GM18867 (cell line): ENCODE results near the gene CYP4V2.

Experiments used
- ATAC-seq: cut with Tn5 transposase; IDR thresholded peaks from one replicate; pipeline ENCODE4 v1.9.1; 2021; ENCODE audit warnings: mild to moderate bottlenecking, moderate library complexity; ENCODE audit not compliant: unreplicated experiment

CYP4V2 gene

GRCh38 chr4:186172546-186172945 lies 18.8 kb upstream of the CYP4V2 start:
- ATAC-seq, result no peak

GRCh38 chr4:186188107-186188506 lies 3.3 kb upstream of the CYP4V2 start:
- ATAC-seq, result no peak

- no peak for ATAC-seq
Observed at GRCh38 chr4:186189656-186190055, 1.7 kb upstream of the CYP4V2 start.

- ATAC-seq, result peak; percentile 36
Observed at GRCh38 chr4:186190581-186191199, 677 bp upstream of the CYP4V2 start.

GRCh38 chr4:186192066-186192612 lies 772 bp downstream of the CYP4V2 start:
- peak; percentile 15 for ATAC-seq

GRCh38 chr4:186193851-186194250 lies 2.5 kb downstream of the CYP4V2 start:
- no peak for ATAC-seq

GRCh38 chr4:186196063-186196462 lies 4.7 kb downstream of the CYP4V2 start:
- ATAC-seq, result no peak

- ATAC-seq, result no peak
Observed at GRCh38 chr4:186200516-186200915, 9.1 kb downstream of the CYP4V2 start.

GRCh38 chr4:186201010-186201409 lies 9.6 kb downstream of the CYP4V2 start:
- no peak for ATAC-seq

- ATAC-seq, result peak; percentile 99
Observed at GRCh38 chr4:186201535-186202230, 10.3 kb downstream of the CYP4V2 start.

GRCh38 chr4:186202490-186203140 lies 11.2 kb downstream of the CYP4V2 start:
- ATAC-seq, result no peak

- ATAC-seq, result no peak
Observed at GRCh38 chr4:186203406-186203805, 12.0 kb downstream of the CYP4V2 start.

- no peak for ATAC-seq
Observed at GRCh38 chr4:186204103-186204559, 12.8 kb downstream of the CYP4V2 start.

- no peak for ATAC-seq
Observed at GRCh38 chr4:186204686-186205085, 13.3 kb downstream of the CYP4V2 start.

GRCh38 chr4:186205156-186205555 lies 13.8 kb downstream of the CYP4V2 start:
- ATAC-seq, result no peak

- ATAC-seq, result no peak
Observed at GRCh38 chr4:186216465-186217024, 25.2 kb downstream of the CYP4V2 start.

GRCh38 chr4:186217733-186218293 lies 26.4 kb downstream of the CYP4V2 start:
- ATAC-seq, result no peak

GRCh38 chr4:186221624-186222023 lies 30.3 kb downstream of the CYP4V2 start:
- ATAC-seq, result no peak

GRCh38 chr4:186225848-186226247 lies 34.5 kb downstream of the CYP4V2 start:
- no peak for ATAC-seq

- ATAC-seq, result no peak
Observed at GRCh38 chr4:186226521-186227189, 35.3 kb downstream of the CYP4V2 start.

GRCh38 chr4:186227221-186227620 lies 35.9 kb downstream of the CYP4V2 start, which contains the start of gene KLKB1:
TSS of gene KLKB1 (plus strand) at chr4:186227507. CDS start at chr4:186228196, 689 bp downstream.
- no peak for ATAC-seq
